Bone marrow (tissue), 2 donors: ENCODE results near the gene ACTR1A.
A peak's percentile ranks its signal among the peaks of the same experiment; 100 is the strongest.
"Not testable (repeated sequence)": the region's sequence is repeated elsewhere in the genome, so short reads cannot be mapped to it uniquely, and the experiment has no call there.

ENCODE experiments used
- DNase-seq, 2 donors: peaks; one replicate each; lab custom pipeline; 2025; lab: John Stamatoyannopoulos, UW

ACTR1A gene

GRCh38 chr10:102514487-102515311 lies 12.2 kb upstream of the ACTR1A start:
- DNase-seq = no peak

GRCh38 chr10:102511583-102512274 lies 9.2 kb upstream of the ACTR1A start:
- peak in 1 of 2 donors; percentile 3 for DNase-seq

- DNase-seq = peak in 1 of 2 donors; percentile 49
Observed at GRCh38 chr10:102509387-102509786, 6.9 kb upstream of the ACTR1A start.

- no peak for DNase-seq
Observed at GRCh38 chr10:102508506-102508905, 6.0 kb upstream of the ACTR1A start.

GRCh38 chr10:102507521-102507920 lies 5.0 kb upstream of the ACTR1A start:
- DNase-seq = no peak

GRCh38 chr10:102505462-102506115 lies 3.1 kb upstream of the ACTR1A start:
- no peak for DNase-seq

- no peak for DNase-seq
Observed at GRCh38 chr10:102504976-102505300, 2.4 kb upstream of the ACTR1A start.

DNA sequence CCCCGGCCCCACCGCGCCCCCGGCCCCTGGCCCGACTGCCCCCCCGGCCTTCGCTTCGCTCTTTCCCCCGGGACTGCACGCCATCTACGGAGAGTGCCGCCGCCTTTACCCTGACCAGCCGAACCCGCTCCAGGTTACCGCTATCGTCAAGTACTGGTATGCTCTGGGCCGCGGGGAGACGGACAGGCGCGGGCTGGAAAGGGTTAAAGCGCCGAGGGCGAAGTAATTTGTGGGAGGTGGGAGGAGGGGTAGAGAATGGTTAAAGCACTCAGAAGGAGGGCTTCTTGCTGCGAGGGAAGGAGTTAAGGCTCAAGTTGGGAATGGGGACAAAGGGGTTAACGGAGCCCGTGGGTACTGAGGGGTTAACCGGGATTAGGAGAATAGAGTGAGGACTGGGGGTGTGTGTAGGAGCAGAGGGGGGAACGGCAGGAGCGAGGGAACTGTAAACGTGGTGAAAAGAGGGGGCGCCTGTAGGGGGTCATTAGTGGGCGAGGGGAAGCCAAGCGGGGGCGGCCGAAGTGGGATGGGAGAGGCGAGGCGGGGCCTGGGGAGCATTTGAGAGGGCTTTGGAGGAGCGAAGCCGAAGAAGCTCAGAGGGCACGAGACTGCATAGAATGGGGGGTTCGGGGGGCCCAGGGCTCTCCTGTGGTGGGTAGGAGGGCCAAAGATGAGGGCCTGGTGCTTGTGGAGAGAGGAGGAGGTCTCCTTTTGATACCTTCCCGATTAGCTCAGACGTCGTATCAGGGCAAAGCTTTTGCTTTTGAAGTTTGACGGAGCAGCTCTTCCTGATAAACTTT lies 1.9 kb upstream of the ACTR1A start:
- peak in 1 of 2 donors; percentile 32 for DNase-seq

DNA sequence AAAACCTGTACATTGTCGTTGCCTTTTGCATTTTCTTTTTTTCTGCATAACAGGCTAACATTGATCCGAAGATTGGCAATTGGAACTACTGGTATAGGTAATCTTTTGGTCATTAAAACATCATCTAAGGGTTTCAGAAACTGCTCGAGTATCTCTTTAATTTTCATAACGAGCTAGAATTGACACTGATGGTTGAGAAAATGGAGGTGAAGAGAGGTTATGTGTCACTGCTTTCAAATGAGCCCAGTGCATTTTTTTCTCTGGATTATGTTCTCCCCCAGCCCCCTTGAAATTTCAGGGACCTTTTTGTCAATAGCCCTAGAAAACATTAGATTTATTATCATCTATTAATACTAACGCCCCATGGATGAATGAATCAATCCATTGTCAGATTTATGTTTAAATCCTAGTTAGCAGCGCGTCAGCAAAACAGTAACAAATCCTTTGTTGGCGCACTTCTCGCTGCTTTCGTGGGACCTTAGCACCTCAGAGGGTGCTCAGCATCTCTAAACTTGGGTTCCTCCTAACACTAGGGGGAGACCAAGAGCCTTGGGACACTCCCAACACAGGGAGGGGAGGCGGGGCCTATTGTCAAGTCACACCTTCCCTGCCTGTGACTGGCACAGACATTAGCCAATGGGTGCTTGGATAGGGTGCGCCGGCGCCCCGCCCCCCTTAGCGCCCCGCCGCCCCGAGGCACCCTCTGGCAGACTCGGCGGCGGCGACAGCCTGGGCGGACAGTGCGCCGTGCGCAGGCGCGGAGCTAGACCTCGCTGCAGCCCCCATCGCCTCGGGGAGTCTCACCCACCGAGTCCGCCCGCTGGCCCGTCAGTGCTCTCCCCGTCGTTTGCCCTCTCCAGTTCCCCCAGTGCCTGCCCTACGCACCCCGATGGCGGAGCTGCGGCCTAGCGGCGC lies 1.0 kb upstream of the ACTR1A start, which contains the start of gene SUFU:
Gene SUFU, plus strand, starts transcription at position 709 of the 915 bp plus-strand sequence. Its CDS starts 181 bp downstream, at position 890.
- peak; percentile 79 to 92 for DNase-seq

- DNase-seq = peak; percentile 98 to 99
Observed at GRCh38 chr10:102502029-102502336, 529 bp downstream of the ACTR1A start.

GRCh38 chr10:102501201-102502028 lies 1.1 kb downstream of the ACTR1A start:
- DNase-seq = no peak

DNA sequence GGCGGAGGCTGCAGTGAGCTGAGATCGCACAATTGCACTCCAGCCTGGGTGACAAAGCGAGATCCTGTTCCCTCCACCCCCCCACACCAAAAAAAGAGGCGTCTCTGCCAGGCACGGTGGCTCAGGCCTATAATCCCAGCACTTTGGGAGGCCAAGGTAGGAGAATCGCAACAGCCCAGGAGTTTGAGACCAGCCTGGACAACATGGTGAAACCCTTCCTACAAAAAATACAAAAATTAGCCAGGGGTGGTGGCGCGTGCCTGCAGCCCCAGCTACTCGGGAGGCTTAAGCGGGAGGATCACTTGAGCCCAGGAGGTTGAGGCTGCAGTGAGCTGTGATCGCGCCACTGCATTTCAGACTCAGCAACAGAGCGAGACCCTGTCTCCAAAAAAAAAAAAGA lies 1.8 kb downstream of the ACTR1A start:
- DNase-seq = not testable (repeated sequence)

GRCh38 chr10:102499356-102499755 lies 3.2 kb downstream of the ACTR1A start:
- no peak for DNase-seq

DNA sequence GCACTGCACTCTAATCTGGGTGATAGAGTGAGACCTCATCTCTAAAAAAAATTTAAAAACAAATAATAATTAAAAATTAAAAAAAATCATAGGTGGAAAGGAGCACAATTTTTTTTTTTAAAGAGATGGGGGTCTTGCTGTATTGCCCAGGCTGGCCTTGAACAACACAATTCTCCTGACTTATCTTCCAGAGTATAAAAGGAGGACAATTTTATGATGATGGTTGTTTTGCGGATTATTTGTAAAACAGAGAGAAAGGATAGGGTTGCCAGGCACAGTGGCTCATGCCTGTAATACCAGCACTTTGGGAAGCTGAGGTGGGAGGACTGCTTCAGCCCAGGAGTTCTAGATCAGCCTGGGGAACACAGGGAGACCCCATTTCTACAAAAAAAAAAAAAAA lies 5.0 kb downstream of the ACTR1A start:
- no peak for DNase-seq

DNA sequence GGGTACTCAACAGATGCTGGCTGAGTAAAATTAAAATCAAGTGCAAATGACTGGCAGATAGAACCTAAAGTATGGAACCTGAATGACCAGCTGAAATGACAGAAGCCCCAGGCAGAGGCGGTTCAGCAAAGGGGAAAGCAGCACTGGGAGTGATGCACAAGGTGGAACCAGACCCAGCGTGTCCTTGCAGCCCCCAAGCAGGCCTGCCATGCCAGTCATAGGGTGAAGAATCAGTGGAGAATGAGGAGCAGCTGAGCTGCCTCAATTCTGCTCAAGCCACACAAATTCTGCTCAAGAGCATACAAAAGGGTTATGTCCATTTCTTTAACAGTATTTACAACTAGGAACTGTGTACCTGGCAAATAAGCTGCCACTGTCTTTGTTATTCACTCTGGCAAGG lies 8.7 kb downstream of the ACTR1A start:
- no peak for DNase-seq

- no peak for DNase-seq
Observed at GRCh38 chr10:102492983-102493382, 9.5 kb downstream of the ACTR1A start.

DNA sequence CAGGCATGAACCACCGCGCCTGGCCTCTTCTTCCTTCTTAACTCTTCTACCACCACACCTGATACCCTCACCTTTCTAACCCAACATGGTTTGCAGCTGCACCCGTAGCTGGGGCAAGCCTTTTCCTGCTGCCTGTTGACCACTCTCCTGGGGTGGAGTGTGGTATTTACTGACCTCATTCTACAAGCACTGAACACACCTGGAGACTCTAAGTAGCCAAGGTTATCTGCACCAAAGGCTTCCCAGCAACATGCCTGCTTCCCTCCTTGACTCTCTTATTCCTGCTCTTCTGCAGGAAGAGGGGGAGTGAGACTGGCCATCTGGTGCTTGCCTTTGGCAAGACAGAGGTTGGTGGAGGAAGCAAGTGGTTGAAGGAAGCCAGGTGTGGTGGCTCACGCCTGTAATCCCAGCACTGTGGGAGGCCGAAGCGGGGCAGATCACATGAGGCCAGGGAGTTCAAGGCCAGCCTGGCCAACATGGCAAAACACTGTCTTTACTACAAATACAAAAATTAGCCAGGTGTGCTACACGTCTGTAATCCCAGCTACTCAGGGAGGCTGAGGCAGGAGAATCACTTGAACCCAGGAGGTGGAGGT lies 10.1 kb downstream of the ACTR1A start:
- DNase-seq = no peak

DNA sequence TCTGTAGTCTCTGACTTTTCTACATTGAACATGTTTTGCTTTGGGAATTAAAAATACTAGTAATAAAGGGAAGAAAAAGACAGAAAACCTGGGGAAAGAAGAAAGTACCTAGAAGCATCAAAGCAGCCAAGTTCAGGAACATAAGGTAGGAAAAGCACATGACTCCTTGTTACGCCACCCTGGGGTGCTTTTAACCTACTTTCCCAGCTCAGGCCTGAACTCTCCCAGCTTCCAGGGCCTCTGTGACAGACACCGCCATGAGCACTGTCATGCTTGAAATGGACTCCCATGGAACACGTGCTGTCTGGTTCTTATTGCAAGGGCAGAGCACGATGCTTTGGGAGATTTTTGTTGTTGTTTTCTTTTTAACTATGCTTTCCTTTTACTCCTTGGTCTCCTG lies 11.4 kb downstream of the ACTR1A start:
- no peak for DNase-seq

DNA sequence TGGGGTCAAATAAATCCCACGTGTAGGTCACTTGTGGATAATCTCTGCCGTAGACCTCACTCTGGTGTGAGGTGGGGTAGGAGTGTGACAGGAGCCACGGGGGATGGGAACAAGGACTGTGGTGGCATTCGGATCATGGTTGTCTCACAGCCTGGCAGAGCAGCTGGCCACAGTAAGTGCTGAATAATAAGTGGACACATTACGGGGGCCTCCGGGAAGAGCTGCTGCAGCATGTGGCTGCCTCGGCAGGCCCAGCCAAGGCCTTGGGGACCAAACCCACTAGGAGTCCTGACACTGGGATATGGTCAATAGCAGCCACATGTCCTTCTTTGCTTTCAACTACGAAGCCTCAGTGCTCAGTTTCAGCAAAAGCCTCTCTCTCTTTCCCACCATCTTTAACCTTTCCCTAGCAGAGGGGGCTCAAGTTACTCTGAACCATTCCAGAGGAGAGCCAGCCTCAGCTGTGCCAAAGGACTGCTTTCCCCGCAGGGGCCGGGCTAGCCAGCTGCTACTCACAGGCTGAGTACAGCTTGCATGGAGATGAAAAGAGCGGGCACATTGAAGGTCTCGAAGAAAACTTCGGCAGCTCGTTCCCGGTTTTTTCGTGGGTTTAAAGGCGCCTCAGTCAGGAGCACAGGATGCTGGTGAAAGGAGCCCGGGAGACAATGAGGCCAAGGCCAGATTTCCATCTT lies 17.3 kb downstream of the ACTR1A start:
- no peak for DNase-seq
